AG09319 (cell line): ENCODE measurements around the gene TRAIP.

ENCODE experiments used
- DNase-seq: peaks from one replicate; pipeline ENCODE4 v3.0.0-alpha.2; 2010; ENCODE audit warnings: low read depth; ENCODE audit errors: extremely low read depth
- CTCF ChIP-seq: IDR thresholded peaks from 2 replicates; pipeline ENCODE4 v1.5.1; 2011; ENCODE audit warnings: low read depth, mild to moderate bottlenecking, inconsistent platforms, low read length, moderate library complexity

Gene TRAIP

GRCh38 chr3:49803465-49804140, 52.8 kb downstream of the TRAIP start:
- TF ChIP-seq CTCF, result no peak

GRCh38 chr3:49802719-49803464, 53.5 kb downstream of the TRAIP start, which contains the start of gene INKA1:
Gene INKA1 (plus strand): TSS chr3:49803261. CDS start chr3:49803393, 132 bp downstream.
- peak; percentile 62 for DNase-seq
- TF ChIP-seq CTCF, result peak; percentile 85

More at GRCh38 chr3:49803465-49804140, 52.8 kb downstream of the TRAIP start:
- DNase-seq, result peak; percentile 46

GRCh38 chr3:49801160-49801559, 55.2 kb downstream of the TRAIP start:
- TF ChIP-seq CTCF, result no peak
- no peak for DNase-seq

DNA sequence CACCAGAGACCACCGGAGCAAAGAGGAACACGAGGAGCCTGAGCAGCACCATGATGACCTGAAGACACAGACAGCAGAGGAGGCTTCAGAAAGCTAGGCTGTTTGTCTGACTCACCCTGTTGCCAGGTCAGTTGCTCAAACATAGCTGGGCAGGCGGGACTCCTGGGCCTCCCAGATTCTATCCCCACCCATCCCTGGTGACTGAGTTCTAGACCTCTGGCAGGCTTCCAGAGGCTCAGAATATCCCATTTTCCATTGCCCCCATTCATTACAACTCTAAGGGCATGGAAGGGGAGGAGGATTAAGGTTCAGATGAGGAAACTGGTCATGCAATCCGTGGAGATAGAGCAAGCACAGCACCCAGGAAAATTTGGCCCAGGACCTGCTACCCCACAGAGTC, 56.6 kb downstream of the TRAIP start, which contains the start of gene CDHR4:
CDHR4 (minus strand) TSS at position 113 of the 400 bp plus-strand sequence; CDS start at position 52, 61 bp downstream.
- TF ChIP-seq CTCF, result no peak

DNA sequence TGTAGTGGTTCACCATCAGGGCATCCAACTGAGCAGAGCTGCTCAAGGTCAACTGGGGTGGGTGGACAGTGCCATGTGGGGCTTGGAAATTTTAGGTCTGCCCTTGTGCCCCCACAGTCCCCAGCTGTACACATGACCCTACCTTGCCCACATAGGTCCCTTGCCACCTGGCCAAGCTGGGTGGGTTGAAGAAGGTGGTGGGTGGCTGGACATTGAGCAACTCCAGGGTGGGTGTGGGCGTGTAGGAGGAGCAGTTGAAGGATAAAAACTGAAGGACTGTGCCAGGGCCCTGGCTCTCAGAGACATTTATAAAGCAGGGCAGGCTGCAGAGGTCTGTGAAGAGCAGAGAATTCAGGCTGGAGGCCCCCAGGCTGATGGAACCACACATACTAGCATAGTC, 57.3 kb downstream of the TRAIP start:
- TF ChIP-seq CTCF, result no peak
- no peak for DNase-seq

More for the DNA sequence above, 56.6 kb downstream of the TRAIP start, which contains the start of gene CDHR4:
- DNase-seq, result peak; percentile 47

- no peak for DNase-seq
- TF ChIP-seq CTCF, result no peak
These were observed 61.1 kb downstream of the TRAIP start for GRCh38 chr3:49794926-49795905.
